IPS-18c (cell line): ENCODE data around the gene MAP7D2.
A peak's percentile ranks its signal among the peaks of the same experiment; 100 is the strongest.
"Not testable (repeated sequence)": the region's sequence is repeated elsewhere in the genome, so short reads cannot be mapped to it uniquely, and the experiment has no call there.

Experiments
- H3K4me3 ChIP-seq: 2 replicates; pipeline ENCODE4 v1.7.0; 2013; ENCODE audit warnings: low read depth, mild to moderate bottlenecking, low read length, moderate library complexity; ENCODE audit not compliant: insufficient read depth
- H3K9me3 ChIP-seq: one replicate; pipeline ENCODE4 v1.6.1; 2013; ENCODE audit warnings: mild to moderate bottlenecking, low read length, moderate library complexity; ENCODE audit not compliant: control insufficient read depth, insufficient read depth

MAP7D2 gene

DNA sequence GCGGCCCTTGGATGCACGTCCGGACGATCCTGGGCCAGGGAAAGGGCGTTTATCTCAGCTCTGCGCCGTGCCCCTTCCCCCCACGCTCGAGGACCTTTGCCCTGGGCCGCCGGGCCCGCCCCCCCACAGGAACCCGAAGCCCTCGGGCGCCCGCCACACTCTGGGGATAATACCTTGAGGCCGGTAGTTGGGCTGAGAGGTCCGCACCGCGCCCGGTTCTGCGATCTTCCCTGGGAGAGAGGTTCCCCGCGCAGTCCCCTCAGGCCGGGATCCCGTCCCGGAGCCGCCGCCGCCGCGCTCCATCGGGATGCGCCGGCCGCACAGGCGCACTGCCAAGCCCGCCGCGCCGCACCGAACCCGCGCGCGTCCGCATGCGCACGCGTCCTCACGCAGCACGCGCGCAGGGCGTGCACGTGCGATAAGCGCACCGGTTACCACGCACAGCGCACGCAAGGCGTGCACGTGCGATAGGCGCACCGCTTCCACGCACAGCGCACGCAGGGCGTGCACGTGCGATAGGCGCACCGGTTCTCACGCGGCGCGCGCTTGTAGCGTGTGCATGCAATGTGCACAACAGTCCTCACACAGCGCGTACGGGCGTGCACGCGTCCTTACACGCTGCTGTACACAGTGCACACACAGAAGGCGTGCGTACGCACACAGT is at the start of gene MAP7D2:
TSS of gene MAP7D2 (minus strand) at position 331 of the 664 bp plus-strand sequence. CDS start at position 303, 28 bp downstream.
- peak within 1 kb of the TSS; percentile 38 for H3K4me3 ChIP-seq
- H3K9me3 ChIP-seq: peaks cover 9% of the 10 kb centered on the region

GRCh38 chrX:20162516-20162915 is 45.8 kb upstream of the MAP7D2 start:
- not testable (repeated sequence) for H3K4me3 ChIP-seq, H3K9me3 ChIP-seq

DNA sequence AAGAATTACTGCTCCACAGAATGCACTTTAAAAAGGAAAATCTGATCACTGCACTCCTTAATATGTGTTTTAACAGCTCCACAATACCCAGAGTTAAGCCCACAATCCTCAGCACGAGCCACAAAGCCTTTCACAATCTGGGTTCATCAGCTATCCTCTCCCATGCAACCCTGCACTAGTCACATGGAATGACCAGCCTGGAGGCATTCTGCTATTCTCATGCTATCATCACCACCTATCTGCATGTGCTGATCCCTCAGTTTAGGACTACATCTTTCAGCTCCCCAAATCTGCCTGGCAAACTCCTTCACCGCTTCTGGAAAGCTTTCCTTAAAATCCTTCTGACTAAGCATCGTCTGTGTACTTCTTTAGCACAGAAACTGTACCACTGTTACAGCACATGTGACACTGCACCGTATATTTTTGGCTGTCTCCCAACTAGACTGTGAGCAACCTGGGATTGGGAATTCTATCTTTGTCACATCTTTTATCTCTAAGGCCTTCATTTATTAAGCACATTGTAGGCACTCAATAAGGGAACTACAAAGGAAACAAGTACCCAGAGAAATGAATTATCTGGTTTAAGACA is 43.2 kb upstream of the MAP7D2 start:
- H3K9me3 ChIP-seq: no peaks in the 10 kb centered on the region
- H3K4me3 ChIP-seq: no peak overlapping the region

- Histone ChIP-seq H3K9me3 (no peaks in the 10 kb centered on the region), H3K4me3 (no peak overlapping the region)
Measured at GRCh38 chrX:20151689-20152088, 35.0 kb upstream of the MAP7D2 start.

DNA sequence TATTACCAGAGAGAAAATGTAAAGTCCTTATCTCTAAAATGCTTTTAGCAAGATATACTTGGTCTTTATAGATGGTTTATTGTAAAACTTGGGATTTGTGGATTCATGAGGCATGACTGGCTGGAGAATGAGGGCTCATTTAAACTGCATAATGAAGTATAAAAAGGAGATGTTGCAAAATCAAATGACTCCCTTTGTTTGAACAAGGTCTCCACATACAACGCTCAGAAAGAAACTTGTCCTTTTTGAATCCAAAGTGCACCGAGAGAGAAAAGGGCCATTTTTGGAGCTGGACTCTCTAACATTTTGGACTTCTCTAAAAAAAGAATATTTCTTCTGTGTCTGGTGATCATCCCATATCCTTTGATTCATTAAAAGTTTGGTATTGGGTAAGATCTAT is 32.6 kb upstream of the MAP7D2 start:
- no peaks in the 10 kb centered on the region for H3K9me3 ChIP-seq
- H3K4me3 ChIP-seq: no peak overlapping the region

GRCh38 chrX:20147561-20147960 is 30.9 kb upstream of the MAP7D2 start:
- Histone ChIP-seq H3K4me3 (no peak overlapping the region), H3K9me3 (no peaks in the 10 kb centered on the region)

DNA sequence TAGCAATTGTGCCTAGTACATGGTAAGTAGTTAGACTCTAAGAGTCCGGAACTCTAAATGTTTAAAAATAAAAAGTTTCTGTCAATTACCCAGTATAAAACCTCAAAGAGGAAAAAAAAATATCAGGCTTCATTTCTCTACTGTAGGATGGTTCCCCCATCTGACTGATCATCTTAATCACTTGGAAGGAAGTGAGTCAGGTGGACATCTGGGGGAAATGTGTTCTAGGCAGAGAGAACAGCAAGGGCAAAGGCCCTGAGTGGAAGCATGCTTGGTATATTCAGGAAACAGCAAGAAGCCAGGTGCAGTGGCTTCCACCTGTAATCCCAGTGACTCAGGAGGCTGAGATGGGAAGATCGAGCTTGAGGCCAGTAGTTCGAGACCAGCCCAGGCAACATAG is 27.8 kb upstream of the MAP7D2 start:
- H3K4me3 ChIP-seq: no peak overlapping the region
- H3K9me3 ChIP-seq: peaks cover 2% of the 10 kb centered on the region

- H3K9me3 ChIP-seq: peaks cover 2% of the 10 kb centered on the region
- H3K4me3 ChIP-seq: no peak overlapping the region
Measured at GRCh38 chrX:20143561-20143960, 26.9 kb upstream of the MAP7D2 start.

- Histone ChIP-seq H3K9me3 (peaks cover 2% of the 10 kb centered on the region), H3K4me3 (no peak overlapping the region)
Measured at GRCh38 chrX:20143111-20143510, 26.4 kb upstream of the MAP7D2 start.

- Histone ChIP-seq H3K9me3 (peaks cover 2% of the 10 kb centered on the region), H3K4me3 (peak within 1 kb of the TSS; percentile 66)
Measured at GRCh38 chrX:20141281-20142220, 24.8 kb upstream of the MAP7D2 start, which contains the start of gene EIF1AX. Gene EIF1AX (minus strand): TSS chrX:20141838. CDS start chrX:20141640, 198 bp downstream.

GRCh38 chrX:20140420-20140819 is 23.7 kb upstream of the MAP7D2 start:
- H3K9me3 ChIP-seq: peaks cover 2% of the 10 kb centered on the region
- peak overlapping the region; percentile 66 for H3K4me3 ChIP-seq

DNA sequence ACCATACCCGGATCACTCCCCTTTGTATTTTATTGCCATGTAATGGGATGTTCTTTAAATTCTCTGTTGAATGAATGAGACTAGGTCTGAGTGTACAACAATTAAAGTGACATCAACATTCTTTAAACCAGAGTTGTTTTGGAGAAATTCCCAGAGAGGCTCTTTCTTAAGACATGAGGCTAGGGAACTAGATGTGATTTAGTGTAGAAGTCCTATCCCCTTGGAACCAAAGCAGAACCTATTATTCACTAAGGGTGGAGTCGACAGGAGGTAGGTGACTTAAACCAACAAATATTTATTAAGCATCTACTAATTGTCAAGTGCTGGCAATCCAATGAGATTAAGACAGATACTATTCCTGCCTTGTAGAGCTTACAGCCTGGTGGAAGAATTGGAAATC is 23.3 kb upstream of the MAP7D2 start:
- peaks cover 2% of the 10 kb centered on the region for H3K9me3 ChIP-seq
- peak overlapping the region; percentile 66 for H3K4me3 ChIP-seq

DNA sequence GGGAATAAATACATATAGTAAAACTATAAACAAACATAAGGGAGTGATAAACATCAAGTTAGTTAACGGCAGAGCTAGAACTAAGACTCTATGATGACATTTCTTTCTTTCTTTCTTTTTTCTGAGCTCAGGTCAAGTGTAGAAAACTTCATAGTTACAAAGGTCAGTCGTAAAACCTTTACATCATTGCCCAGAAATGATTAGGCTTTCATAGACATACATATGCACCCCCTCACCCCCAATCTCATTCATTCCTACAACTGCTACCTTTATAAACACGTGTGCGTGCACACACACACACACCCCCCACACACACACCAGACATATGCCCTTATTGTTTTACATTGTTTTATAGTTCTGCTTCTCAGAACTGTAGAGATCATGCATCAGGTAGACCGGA is 19.2 kb upstream of the MAP7D2 start:
- Histone ChIP-seq H3K9me3 (no peaks in the 10 kb centered on the region), H3K4me3 (no peak overlapping the region)

DNA sequence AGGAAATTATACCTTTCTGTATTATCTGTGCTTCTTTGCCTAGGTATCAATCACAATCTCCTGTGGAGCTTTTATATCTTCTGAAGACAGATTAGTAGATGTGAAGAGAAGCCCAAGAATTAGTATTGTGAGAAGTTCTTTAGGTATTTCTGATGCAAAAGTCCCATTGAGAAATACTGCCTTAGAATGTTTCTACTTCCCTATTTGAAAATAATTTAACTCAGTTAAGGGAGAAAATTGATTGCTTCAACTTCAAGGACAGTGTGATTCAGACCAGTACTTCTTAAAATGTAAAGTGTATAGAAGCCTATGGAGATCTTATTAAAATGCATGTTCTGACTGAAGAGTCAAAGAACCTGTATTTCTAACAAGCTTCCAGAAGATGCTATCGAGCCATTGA is 16.0 kb upstream of the MAP7D2 start:
- H3K9me3 ChIP-seq: no peaks in the 10 kb centered on the region

GRCh38 chrX:20130357-20130756 is 13.7 kb upstream of the MAP7D2 start:
- no peaks in the 10 kb centered on the region for H3K9me3 ChIP-seq
- H3K4me3 ChIP-seq: no peak overlapping the region

More for the DNA sequence above, 16.0 kb upstream of the MAP7D2 start:
- H3K4me3 ChIP-seq: no peak overlapping the region

DNA sequence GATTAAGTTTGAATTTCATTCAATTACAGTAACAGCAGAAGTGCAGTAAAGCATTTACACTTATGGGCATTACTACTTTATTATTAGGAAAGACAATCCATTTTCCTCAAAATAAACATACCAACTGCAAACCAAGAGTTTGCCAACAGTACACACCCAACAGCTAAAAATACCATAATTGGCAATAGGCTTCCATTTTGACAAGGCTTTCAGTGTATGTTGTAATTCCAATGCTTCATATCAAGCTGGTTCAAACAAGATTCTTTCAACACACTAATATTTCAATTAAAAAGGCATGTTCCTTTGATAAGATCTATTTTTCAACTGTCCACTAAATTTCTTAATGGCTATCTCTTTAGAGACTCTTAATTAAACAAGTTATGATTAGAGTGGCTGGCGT is 12.8 kb upstream of the MAP7D2 start:
- no peak overlapping the region for H3K4me3 ChIP-seq
- H3K9me3 ChIP-seq: no peaks in the 10 kb centered on the region

GRCh38 chrX:20128670-20129069 is 12.0 kb upstream of the MAP7D2 start:
- H3K4me3 ChIP-seq: no peak overlapping the region
- H3K9me3 ChIP-seq: no peaks in the 10 kb centered on the region

- H3K9me3 ChIP-seq, H3K4me3 ChIP-seq: not testable (repeated sequence)
Measured at GRCh38 chrX:20127440-20127839, 10.7 kb upstream of the MAP7D2 start.
